GM11168 (cell line): ENCODE measurements around the gene POC1A.
"Not testable (repeated sequence)": the region's sequence is repeated elsewhere in the genome, so short reads cannot be mapped to it uniquely, and the experiment has no call there.

Source experiments
- in situ Hi-C: fragments of 300-500 bp; cut with MboI; formaldehyde crosslinking; loops from one replicate; pipeline ENCODE4 v1.12.0; 2022; ENCODE audit warnings: low sequenced_read_pairs; ENCODE audit not compliant: unreplicated experiment

The POC1A gene

DNA sequence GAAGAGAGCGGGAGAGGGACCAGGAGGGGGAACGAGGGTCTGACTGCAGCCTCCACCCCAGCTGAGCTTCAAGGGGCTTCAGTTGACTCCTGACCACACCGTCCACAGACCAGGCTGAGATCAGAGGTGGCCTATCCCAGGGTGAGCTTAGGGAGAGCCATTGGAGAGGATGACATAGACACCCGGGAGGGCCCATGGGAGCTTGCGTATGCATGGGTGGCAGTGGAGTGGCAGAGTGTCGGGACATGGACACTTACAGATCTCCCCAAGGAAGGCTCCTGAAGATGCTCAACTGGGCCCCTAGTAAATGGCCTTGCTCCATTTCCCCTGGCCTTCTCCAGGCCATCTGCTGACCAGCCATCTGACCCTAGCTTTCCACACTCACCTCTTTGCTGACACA is 31.1 kb upstream of the POC1A start:
- in situ Hi-C loops, result no loop called here

GRCh38 chr3:52184690-52185089 is 30.5 kb upstream of the POC1A start:
- in situ Hi-C loops, result no loop called here

- in situ Hi-C loops, result no loop called here
These were observed 29.7 kb upstream of the POC1A start for GRCh38 chr3:52183786-52184445.

- in situ Hi-C loops, result no loop called here
These were observed 28.5 kb upstream of the POC1A start for GRCh38 chr3:52182691-52183090.

DNA sequence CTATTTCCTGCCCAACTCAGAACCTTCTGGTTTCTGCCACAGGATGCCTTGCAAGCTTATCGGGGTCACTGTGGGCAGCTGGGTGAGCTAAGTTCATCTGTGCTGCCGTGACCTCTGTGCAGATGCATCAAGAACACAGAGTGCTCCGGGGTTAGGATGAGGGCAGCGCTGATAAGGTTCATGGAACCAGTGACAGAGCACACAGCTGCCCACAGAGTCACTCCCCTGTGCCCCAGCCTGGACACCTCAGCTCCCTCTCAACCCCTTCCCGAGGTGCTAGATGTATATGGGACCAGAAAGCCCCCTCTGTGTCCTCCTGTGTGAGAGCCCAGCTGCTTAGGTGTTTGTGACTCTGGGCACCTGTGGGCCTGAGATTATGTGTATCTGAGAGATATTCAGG is 28.0 kb upstream of the POC1A start:
- in situ Hi-C loops, result no loop called here

DNA sequence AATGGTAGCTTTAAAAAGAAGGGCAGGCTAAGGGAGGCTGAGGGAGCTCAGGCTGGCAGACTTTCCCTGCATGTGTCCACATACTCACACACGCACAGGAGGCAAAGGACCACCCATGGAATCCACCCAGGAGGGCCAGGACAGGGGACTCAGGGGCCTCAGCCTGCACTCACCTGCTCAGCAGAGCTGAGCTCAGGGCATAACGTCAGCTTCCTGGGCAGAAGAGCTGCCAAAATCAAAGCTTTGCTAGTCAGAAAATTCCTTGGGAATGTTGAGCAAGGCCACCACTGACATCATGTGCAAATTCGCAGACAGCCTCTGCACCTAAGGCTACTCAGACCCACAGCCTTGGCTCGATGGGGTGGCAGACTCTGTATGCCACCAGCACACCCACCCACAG is 27.3 kb upstream of the POC1A start:
- in situ Hi-C loops, result no loop called here

DNA sequence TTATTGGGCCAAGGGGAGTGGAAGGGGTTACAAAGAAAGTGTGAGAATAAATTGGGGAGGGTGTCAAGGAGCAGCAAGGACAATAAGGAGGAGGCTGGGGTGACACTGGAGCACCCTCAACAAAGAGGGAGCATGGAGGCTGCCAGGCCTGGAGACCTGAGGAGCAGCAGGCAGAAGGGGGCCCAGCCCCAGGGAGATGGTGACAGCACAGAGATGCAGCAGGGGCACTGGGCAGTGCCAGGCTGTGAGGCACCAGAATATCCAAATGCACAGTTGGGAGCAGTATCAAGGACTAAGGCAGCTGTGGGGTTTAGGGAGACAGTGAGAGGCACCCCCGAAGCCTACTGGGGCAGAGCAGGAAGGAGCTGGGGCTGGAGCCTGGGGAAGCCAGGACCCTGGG is 24.3 kb upstream of the POC1A start:
- in situ Hi-C loops, result no loop called here

DNA sequence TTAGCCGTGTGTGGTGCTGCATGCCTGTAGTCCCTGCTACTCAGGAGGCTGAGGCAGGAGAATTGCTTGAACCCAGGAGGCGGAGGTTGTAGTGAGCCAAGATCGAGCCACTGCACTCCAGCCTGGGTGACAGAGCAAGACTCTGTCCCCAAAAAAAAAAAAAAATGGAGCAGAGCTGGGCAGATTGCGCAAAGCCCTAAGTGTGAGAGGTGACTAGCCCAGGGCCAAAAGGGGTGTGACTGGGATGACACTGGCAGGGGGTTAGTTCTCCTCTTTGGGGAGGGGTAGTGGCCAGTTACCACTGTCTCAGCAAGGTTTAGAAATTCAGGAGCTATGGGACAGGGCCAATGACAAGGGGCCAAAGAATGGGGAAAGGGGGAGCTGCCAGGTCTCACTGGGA is 23.9 kb upstream of the POC1A start:
- in situ Hi-C loops, result not testable (repeated sequence)

DNA sequence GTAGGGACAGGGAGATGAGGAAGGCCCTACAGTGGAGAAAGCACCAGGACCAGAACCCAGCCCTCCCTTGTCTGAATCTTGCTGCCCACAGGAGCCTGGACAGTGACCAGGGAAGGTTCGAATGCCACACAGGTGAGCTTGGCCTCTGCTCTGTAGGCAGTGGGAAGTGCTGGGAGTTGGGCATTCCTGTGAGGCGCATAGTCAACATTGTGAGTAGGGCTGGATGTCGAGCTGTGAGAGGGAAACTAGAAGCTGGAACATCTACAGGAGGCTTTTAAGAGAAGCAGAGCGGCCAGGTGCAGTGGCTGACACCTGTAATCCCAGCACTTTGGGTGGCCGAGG is 23.4 kb upstream of the POC1A start:
- in situ Hi-C loops, result no loop called here

DNA sequence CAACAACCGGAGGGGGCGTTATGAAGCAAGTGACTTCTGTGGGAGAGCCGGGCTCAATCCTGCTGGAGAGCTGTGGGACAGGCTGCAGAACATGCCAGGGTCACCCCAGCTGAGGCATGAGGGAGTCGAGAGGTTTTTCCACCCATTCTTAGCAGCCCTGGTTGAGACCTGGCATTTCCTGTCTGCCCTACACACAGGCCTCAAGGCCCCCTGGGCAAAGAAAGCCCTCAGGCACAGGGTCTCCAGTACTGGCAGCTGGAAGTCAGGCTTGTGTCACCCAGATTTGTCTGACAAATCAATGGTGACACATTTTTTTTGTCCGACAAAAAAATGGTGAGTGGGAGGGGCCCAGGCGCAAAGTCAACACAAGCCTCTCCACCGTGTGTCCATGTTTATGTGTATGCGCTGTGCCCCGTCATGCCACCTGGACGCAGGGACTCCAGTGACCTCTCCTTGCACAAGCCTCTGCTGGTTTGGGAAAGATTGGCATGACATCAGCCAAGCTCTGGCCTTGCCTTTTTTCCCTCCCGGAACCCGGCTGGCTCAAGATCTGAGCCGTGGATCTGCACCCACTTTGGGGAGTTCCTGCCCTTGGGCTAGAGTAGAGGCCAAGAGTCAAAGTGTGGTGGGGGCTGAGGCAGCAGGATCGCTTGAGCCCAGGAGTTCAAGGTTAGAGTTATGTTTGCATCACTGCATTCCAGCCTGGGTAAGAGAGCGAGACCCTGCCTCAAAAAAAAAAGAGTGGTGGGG is 22.9 kb upstream of the POC1A start:
- in situ Hi-C loops, result no loop called here

DNA sequence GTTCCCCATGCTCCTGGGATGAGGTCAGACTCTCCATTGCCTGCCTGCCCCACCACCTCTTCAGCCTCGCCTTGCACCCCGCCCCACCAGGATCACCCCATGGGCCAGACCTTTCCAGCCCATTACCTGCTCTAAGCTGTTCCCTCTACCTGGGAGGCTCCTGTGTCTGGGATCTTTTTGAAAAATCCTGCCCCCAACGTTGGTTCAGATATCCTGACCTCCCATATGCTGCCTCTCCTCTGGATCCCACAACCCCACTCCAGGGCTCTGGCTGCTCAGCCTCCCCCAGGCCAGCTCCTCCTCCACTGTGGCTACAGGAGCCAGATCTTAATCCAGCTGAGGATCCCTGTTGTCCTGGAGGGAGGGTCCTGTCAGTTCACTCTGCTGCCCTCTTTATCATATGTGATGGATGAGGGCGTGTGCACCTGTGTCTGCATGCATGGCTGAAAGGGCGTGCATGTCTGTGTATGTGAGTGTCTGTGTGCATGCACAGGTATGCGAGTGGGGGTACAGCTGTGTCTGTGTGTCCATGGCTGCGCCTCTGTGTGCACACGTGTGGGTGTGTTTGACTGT is 22.0 kb upstream of the POC1A start:
- in situ Hi-C loops, result no loop called here

GRCh38 chr3:52175416-52176179 is 21.4 kb upstream of the POC1A start:
- in situ Hi-C loops, result no loop called here

DNA sequence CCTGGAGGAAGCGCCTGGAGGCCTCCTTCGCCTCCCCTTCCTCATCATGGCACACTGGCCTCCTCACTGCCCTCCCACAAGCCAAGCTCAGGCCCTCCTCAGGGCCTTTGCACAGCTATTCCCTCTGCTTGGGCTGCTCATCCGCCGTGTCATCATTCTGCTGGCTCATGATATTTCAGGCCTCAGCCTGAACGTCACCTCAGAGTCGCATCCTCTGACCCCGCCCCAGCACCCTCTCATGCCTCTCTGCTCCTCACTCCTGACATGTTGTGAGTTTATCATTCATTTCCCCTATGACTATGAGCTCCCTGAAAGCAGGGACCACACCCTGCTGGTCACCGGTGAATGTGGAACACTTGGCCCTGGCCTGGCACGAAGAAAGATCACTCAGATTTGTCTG is 20.7 kb upstream of the POC1A start:
- in situ Hi-C loops, result no loop called here

- in situ Hi-C loops, result no loop called here
These were observed 18.9 kb upstream of the POC1A start for GRCh38 chr3:52173101-52173500.

- in situ Hi-C loops, result no loop called here
These were observed 18.1 kb upstream of the POC1A start for GRCh38 chr3:52172262-52172757.

- in situ Hi-C loops, result no loop called here
These were observed 17.5 kb upstream of the POC1A start for GRCh38 chr3:52171514-52172261.

DNA sequence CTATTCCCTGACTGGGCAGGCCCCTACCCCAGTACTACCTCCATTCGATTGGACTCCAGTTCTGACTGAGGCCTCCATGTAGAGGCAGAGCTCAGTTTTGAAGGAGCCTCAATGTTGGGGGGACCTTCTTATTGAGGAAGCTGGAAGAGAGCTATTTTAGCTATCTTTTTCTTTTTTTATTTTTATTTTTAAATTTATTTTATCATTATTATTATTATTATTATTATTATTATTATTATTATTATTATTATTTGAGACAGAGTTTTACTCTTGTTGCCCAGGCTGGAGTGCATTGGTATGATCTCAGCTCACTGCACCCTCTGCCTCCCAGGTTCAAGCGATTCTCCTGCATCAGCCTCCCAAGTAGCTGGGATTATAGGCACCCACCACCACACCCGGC is 16.0 kb upstream of the POC1A start:
- in situ Hi-C loops, result not testable (repeated sequence)

GRCh38 chr3:52167240-52167639 is 13.0 kb upstream of the POC1A start:
- in situ Hi-C loops, result no loop called here

DNA sequence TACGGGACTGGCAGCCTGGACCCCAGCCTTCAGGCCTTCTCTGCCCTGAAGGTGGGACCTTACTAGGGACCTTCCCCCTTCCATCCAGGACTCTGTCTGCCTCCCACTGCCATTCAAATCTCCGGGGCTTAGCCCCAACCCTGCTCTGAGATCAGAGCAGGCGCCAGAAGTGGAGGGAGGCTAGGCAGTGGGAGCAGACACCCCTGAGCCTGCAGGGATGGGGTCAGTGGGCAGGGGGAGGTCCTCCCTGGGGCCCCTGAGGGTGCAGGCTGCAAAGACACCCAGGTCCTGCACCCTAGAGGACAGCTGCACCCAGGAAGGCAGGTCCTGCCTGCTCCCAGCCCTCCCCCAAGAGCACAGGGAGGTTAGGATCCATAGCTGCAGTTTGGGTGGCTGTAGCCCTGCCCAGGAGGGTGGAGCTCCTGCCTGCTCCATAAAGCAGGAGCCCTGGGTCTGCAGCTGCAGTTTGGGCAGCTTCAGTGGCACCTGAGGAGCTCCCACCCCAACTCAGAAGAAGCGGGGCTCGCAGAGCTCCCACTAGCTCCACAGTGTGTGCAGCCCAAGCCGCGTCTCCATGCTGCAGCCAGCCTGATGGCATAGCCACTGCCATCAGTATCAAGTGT is 8.1 kb upstream of the POC1A start:
- in situ Hi-C loops, result no loop called here

- in situ Hi-C loops, result no loop called here
These were observed 5.3 kb upstream of the POC1A start for GRCh38 chr3:52159503-52159902.
